NOMO-1 treated with DMSO at 0.1 percent for 48 hours (cell line): Measurements from ENCODE around the gene NCMAP.
A peak's percentile ranks its signal among the peaks of the same experiment; 100 is the strongest.
"Not testable (repeated sequence)": the region's sequence is repeated elsewhere in the genome, so short reads cannot be mapped to it uniquely, and the experiment has no call there.

ENCODE experiments used
- DNase-seq: peaks from one replicate; lab custom pipeline; 2025; ENCODE audit not compliant: unreplicated experiment; lab: John Stamatoyannopoulos, UW

NCMAP gene, protein sequence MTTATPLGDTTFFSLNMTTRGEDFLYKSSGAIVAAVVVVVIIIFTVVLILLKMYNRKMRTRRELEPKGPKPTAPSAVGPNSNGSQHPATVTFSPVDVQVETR

DNA sequence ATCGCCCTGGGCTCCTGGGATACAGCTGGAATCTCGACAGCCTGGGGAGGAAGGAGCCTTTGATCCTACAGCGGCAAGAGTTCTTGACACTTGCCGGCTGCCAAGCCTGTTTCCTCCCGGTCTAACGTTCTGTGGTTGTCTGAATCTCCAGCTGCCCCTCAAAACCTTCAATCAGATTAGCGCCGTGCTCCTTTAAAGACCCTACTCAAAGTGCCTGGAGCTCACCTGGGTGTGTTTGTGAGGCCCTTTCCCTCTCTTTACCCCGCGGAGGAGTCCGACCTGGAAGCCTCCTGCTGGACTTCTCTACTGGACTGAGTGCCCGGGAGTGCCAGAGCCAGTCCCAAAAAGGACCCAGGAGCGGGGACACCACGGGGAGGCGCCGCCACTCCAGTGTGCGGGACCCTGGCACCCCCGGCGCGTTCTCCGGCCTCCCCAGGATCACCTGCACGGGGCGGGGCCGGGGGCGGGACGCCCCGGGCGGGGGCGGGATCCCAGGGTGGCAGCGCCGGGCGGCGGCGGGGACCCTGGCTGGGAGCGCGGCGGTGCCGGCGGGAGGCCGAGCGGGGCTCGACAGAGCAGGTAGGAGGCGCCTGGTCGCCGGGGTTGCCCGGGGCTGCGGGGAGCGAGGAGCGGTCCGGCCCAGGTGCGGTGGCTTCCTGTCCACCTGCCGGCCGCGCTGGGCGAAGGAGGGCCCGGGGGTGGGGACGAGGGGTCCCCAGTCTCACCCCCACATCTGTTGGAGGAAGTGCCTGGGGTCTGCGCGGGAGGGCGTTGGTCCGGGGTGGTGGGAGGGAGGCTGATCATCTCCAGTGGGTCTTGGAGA is at the start of gene NCMAP:
Gene NCMAP, plus strand, starts transcription at position 497 of the 823 bp plus-strand sequence. CDS start 39,344 bp downstream, outside the sequence.
- DNase-seq = no peak

- DNase-seq = no peak
Observed at GRCh38 chr1:24506691-24507381, 49.1 kb upstream of the NCMAP start.

- no peak for DNase-seq
Observed at GRCh38 chr1:24507405-24507804, 48.5 kb upstream of the NCMAP start.

DNA sequence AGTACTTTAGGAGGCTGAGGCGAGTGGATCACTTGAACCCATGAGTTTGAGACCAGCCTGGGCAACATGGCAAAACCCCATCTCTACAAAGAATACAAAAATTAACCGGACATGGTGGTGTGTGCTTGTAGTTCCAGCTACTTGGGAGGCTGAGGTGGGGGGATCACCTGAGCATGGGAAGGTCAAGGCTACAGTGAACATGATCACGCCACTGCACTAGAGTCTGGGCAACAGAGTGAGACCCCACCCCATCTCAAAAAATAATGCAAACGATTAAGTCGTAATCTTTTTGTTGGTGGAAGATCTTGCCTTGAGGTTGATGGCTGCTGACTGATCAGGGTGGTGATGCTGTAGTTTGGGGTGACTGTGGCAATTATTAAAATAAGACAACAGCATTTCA is 47.0 kb upstream of the NCMAP start:
- DNase-seq = no peak

DNA sequence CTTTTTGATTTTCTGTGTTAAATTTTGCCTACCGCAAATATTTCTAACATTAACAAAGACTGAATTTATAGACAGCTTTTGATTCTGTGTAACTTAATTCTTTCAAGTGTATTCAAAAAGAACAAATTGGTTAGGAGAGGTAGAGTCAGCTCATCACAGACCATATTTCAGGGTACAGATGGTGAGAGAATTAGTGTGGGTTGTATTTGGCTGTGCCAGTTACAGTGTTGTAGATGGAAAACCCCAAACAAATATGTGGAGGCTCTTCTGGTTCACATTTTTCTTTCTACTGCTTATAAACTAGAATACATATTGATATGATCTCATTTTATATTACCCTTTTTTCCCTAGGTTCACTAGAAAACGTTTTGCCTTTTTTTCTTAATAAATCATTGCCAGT is 42.2 kb upstream of the NCMAP start:
- no peak for DNase-seq

- DNase-seq = no peak
Observed at GRCh38 chr1:24514946-24515345, 40.9 kb upstream of the NCMAP start.

DNA sequence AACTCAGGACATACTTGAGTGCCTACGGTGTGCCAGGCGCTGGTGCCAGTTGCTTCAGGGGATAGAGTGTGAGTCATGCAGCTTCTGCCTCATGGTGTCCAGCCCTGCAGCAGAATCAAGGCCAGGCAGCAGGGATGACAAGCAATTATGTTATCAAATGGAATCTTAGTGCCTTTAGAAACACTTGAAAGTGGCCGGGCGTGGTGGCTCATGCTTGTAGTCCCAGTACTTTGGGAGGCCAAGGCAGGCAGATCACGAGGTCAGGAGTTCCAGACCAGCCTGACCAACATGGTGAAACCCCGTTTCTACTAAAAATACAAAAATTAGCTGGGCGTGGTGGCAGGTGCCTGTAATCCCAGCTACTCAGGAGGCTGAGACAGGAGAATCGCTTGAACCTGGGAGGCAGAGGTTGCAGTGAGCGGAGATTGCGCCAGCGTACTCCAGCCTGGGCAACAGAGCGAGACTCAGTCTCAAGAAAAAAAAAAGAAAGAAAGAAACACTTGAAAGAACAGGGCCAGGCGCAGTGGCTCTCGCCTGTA is 40.1 kb upstream of the NCMAP start:
- not testable (repeated sequence) for DNase-seq

GRCh38 chr1:24516506-24516905 is 39.4 kb upstream of the NCMAP start:
- DNase-seq = no peak

GRCh38 chr1:24517898-24518297 is 38.0 kb upstream of the NCMAP start:
- DNase-seq = no peak

- DNase-seq = not testable (repeated sequence)
Observed at GRCh38 chr1:24520282-24520681, 35.6 kb upstream of the NCMAP start.

GRCh38 chr1:24525606-24526005 is 30.3 kb upstream of the NCMAP start:
- no peak for DNase-seq

DNA sequence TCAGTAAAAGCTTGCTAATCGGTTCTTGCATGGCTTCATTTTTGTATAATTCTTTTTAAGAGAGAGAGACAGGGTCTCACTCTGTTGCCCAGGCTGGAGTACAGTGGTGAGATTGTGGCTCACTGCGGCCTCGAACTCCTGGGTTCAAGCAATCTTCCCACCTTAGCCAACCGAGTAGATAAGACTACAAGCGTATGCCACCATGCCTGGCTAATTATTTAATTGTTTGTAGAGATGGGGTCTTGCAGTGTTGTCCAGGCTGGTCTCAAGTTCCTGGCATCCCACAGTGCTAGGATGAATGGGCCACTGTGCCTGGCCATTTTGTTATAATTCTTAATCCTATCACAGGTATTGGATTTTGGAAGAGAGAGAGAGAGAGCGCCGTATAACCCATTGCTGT is 29.8 kb upstream of the NCMAP start:
- DNase-seq = no peak

GRCh38 chr1:24526940-24527542 is 28.8 kb upstream of the NCMAP start:
- peak; percentile 23 for DNase-seq

- no peak for DNase-seq
Observed at GRCh38 chr1:24528744-24529143, 27.1 kb upstream of the NCMAP start.

DNA sequence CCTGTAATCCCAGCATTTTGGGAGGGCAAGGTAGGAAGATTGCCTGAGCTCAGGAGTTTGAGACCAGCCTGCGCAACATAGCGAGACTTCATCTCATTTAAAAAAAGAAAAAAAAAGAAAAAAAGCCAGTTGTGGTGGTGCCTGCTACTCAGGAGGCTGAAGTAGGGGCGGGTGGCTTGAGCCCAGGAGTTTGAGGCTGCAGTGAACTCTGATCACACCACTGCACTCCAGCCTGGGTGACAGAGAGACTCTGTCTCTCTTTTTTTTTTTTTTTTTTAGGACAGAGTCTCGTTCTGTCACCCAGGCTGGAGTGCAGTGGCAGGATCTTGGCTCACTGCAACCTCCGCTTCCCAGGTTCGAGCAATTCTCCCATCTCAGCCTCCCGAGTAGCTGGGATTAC is 26.6 kb upstream of the NCMAP start:
- not testable (repeated sequence) for DNase-seq

DNA sequence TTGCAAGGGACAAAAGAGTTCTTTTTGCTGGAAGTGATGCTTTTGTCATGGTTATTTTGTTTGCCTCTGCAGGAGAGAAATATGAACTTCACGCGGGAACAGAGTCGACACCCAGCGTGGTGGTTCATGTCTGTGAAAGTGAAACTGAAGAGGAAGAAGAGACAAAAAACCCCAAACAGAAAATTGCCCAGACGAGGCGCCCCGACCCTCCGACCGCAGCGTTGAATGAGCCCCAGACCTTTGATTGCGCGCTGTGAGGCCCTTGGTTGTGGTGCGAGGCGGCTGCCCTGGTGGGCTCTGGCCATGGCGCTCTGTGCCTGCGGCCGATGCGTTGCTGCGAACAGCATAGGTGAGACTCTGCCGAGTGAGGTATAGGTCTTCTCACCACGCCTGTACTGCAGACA is 20.9 kb upstream of the NCMAP start:
- DNase-seq = peak; percentile 75

- DNase-seq = no peak
Observed at GRCh38 chr1:24535778-24536177, 20.1 kb upstream of the NCMAP start.

- peak; percentile 53 for DNase-seq
Observed at GRCh38 chr1:24536391-24536840, 19.5 kb upstream of the NCMAP start.

GRCh38 chr1:24540051-24540905 is 15.6 kb upstream of the NCMAP start:
- no peak for DNase-seq

DNA sequence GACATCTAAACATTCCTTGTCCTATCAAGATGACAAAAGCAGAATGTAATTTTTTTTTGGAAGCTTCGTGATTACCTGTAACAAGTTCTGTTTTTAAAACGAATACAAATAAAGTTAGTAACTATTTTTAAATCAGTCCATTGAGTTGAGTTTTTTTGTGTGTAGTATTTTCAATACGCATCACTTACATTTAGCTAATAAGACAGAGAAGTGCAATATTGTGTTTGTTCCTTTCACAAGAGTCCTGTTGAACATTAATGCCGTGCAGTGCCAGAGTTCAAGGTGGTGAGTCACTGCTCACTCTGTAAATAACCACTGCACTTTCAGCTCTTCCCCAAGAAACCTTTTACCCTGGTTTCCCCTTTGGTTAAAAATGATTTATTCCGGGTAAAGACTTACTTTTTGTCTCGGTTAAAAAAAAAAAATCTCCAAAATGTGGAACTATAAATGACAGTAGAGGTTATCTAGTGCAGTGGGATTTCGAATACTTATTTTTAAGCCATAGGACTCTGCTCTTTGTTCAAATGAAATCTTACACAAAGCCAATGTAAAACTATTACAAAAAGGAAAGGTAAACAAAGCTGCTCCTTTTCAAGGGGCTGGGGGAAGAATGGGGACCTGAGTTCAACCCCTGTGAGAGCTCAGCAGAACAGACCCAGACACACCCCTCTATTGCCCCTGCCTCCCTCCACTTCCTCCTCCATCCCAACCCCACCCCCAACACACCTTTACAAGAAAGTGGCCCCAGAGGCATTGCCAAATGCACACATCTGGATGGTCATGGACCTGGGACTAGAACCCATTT is 14.8 kb upstream of the NCMAP start:
- DNase-seq = peak; percentile 88
